Non-pigmented ciliary epithelial cell (primary cell): ENCODE data around the gene BFSP1.

Source experiments
- DNase-seq: peaks from one replicate; pipeline ENCODE4 v3.0.0-alpha.2; 2010; ENCODE audit warnings: low read depth

BFSP1 gene

DNA sequence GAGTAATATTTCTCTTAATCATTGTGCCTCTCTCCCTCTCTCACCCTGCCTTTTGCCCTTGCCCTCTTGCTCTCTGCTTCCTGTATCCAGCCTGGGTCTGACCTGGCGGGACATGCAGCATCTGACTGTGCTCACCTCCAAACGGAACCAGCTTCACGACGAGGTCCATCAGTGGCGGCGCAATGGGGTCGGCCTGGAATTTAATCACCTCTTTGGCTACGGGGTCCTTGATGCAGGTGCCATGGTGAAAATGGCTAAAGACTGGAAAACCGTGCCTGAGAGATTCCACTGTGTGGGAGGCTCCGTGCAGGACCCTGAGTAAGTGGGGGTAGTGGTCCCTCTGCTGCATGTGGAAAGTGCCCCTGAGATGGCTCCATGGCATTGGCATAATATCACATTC lies 65.9 kb downstream of the BFSP1 start:
- no peak for DNase-seq

DNA sequence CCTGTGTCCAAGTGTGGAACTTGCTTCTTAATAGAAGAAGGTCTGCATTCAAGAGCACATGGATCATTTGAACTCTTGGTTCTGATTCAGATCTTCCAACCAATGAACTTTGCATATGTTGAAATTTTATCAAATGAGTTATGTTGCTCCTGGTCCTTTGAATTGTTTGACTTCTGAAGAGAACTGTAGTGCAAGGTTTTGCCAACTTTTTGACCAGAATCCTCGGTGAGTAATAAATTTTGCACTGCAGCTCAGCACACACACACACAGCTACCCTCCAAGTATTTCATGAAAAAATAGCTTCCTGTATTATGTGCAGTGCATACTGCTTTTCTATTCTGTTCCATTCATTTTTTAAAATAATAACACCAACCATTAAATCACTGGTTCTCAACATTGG lies 67.5 kb downstream of the BFSP1 start:
- no peak for DNase-seq

DNA sequence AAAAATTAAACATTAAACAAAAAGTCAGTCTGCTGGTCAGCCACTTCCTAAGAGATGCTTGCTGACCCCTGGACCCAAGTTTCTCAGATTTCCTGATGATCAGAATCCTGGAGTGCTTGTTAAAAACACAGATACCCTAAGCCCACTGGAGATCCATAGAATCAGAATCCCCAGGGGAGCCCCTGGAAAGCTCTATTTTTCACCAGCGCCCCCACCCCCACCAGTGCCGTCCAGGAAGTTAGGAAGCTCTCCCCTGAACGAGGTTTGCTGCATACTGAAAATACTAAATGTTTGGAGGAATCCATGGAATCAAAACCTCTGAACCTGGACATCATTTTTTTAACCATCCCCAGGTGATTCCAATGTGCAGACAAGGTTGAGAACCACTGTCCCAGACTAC lies 69.2 kb downstream of the BFSP1 start:
- no peak for DNase-seq

DNA sequence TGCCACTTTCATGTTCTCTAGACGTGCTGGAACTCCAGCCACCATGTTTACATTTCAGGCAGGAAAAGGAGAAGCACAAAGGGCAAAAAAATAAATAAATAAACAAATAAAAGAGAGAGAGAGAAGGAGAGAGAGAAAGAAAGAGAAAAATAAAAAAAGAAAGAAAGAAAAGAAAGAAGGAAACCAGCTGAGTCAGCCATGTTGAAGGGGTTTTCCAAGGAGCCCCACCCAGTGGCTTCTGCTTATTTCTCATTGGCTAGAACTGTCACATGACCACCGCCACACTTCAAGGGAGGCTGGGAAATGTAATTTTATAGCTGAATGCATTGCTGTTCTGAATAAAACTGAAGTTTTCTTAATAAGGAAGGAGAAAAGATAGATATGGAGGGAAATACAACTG lies 71.1 kb downstream of the BFSP1 start:
- no peak for DNase-seq

DNA sequence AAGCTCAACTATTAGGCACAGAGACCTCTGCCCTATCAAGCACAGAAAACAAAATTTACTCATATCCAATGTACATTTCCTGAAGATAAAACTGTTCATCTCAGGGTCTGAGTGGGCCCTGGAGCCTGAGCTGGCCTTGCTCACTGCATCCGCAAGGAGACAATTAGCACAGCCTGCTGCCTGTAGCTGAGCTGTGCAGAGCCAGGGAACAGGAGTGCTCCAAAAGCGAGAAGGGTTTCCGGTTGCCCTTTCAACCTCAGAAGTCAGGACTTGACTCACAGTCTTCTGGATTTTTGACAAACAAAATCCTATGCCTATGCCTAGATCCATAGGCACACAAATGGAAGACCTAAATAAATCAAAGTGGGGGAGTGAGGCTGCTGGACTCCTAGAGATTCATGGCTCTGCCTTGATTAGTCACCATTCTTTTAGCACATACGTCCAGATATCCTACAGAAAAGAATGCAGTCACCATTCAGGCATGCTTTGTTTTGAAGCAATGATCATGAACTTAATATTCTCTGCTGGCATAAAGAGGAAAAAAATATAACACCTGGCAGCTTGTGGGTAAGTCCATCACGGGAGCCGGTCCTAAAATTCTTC lies 73.5 kb downstream of the BFSP1 start:
- no peak for DNase-seq

DNA sequence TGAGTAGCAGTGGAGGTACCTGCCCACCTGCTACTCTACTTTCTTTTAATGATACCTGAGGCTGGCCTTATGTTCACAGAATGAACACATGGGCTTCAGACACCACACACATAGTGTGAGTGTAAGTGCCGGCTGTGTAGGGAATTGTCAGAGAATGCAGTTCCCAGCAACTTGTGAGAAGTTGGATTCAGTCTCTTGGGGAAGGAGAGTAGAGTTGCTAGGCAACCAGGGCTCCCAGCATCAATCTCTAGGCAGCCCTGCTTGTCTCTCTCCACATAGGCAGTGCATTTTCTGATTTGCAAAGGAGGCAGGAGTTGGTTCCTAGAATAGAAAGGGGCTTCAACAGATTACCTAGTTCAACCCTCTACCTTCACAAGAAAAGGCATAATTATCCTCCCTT lies 74.1 kb downstream of the BFSP1 start:
- no peak for DNase-seq

DNA sequence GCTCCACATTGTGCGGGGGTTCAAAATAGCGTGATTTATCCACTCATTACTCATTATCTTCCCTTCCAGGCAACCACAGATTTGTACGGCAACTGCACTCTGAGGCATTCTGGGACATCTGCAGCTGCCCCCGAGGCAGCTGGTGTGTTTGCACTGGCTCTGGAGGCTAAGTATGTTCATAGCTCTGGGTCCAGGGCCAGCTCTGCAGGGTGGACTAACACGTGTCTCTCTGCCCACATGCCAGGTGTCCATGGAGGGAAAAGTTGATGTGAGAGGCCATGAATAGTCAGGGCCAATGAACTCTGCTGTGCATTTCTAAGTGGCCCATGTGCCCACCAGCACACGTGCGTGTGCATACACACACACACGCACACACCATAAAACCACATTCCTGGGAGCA lies 74.9 kb downstream of the BFSP1 start:
- no peak for DNase-seq

DNA sequence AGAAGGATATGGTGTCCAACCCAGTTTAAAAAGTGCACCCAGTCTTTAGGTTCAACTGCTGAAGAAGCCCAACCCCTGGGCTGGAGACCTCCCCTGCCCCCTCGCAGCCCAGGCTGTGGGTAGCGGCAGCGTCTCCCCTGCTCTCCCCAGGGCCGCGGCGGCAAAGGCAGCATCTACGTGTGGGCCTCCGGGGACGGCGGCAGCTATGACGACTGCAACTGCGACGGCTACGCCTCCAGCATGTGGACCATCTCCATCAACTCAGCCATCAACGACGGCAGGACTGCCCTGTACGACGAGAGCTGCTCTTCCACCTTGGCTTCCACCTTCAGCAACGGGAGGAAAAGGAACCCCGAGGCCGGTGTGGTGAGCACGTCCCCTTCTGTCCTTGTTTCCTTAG lies 77.6 kb downstream of the BFSP1 start:
- no peak for DNase-seq

DNA sequence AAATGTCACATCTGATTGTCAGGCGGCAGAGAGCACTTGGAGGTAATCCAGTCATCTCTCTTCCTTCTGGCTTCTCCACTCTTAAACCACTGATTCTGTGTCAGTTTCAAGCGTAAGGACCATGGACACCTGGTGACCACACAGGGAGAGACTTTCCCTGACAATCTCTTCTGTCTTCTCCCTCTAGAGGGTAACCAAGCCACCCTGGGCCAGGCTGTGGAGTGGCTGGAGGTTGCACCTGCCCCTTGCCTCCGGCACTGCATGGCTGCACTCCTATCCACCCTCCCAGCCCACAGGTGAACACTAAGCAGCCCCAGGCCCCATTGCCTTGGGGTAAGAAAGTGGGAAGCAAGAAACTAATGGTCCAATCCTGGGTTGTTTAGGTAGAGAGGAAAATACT lies 78.7 kb downstream of the BFSP1 start:
- DNase-seq = no peak

DNA sequence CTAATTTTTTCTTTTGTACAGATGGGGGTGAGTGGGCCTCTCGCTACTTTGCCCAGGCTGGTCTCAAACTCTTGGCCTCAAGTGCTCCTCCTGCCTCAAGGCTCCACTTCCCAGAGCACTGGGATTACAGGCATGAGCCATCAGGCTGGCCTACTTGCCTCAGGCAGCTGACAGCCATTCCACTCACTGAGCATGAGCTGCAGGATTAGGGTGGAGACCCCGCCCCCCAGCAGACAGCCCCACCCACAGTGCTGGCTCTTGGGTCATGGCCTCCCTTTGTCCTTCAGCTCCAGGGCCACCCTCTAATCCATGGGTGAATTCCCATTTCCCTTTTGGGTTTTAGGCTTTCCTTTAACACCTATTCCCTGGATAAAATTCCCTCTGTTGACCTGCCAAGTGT lies 82.1 kb downstream of the BFSP1 start:
- no peak for DNase-seq

DNA sequence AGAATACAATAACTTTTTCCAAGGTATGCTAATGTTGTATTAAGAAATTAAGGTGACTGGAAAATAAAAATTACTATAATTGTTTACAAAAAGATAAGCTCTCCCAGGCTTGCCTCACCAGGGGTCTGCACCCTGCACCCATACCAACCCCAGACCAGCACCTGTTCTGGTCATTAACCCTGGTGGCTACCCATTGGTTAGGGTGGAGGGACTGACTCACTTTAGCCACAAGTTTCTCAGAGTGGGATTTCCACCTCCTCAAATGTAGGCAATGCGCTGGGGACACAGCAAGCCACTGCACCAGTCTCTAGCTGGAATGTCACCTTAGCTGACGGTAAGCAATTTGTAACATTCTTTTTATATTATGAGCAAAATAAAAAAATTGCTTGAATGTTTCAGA lies 83.1 kb downstream of the BFSP1 start:
- DNase-seq = no peak

DNA sequence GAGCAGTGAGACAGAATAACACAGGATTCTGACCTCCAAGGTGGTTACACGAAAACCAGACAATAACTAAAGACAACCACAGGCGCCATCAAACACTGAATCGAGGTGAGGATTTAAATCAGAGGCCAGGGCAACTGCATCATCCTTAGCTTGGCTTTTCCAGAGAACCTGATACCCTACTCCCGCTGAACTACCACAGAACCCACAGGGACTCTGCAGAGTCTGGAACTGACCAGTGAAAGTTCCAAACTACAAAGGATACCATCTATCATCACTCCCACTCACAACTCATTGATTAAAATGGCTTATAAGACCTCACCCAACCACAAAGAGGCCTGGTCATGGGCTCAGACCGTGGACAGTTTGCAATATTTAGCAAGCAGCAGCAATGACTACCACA lies 85.0 kb downstream of the BFSP1 start:
- no peak for DNase-seq

DNA sequence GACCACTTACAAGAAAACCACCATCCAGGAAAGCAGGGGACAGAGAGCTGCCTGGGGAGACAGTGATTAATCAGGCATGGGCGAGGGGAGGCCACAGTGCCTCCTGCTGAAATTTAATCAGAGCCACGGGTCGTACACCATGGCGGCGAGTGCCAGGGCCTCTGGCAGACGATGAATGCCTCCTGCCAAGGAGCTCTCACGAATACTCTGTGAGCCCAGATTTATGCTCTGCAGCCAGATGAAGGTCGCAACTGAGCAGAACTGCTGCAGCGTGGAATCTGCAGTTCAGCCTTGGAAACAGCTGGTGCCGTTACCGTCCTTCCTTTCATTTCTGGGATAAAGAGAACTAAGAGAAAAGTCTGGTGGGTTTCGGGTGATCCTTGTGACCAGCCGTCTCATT lies 85.6 kb downstream of the BFSP1 start:
- DNase-seq = no peak

DNA sequence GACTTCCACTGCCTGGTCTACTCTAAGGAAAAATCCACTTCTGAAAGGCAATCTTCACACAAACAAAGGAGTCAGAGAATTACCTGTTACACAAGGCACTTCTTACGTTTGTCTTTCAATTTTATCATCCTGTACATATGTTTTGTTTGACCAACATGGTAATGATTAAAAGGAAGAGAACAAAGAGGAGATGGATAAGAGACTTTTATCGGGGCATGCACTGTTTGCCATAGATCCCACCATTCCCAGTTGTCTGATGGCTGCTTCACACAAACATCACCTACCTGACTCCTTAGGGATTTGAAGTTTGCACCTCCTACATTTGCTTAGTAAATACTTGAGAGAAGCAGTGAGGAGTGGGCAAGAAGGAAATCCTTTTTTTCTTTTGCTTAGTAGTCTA lies 87.1 kb downstream of the BFSP1 start:
- DNase-seq = no peak
